DMS 273 (cell line): Measurements from ENCODE around the gene LCK.

Experiments
- DNase-seq: peaks from one replicate; lab custom pipeline; 2025; ENCODE audit not compliant: unreplicated experiment; lab: John Stamatoyannopoulos, UW

Gene LCK

GRCh38 chr1:32318127-32318869 is 67.2 kb downstream of the LCK start:
- DNase-seq: no peak

- no peak for DNase-seq
Observed at GRCh38 chr1:32321712-32322291, 70.7 kb downstream of the LCK start.

- DNase-seq: no peak
Observed at GRCh38 chr1:32327204-32327603, 76.1 kb downstream of the LCK start.

DNA sequence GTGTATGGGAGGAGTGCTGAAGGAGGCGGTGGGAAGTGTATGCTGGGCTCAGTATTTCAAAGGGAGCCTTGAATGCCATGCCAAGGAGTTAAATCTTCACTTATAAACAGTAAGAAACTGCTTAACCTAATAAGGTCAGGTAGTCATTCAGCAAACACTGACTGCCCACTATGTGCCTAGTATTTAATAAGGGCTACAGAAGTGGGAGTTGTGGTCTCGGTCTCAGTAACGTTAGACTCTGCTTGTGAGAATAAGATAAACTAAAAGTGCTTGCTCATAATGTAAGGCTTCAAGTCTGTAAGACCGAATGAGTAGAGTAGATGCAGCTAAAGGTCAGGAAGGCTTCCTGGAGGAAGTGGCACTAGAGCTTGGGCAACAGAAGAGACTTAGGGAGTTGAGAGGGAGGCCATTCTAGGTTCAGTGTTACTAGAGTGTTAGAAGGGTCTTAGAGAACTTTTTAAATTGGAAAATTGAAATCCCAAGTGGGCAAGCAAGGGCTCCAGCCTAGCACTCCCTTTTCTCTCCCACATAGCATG is 78.9 kb downstream of the LCK start:
- DNase-seq: no peak

DNA sequence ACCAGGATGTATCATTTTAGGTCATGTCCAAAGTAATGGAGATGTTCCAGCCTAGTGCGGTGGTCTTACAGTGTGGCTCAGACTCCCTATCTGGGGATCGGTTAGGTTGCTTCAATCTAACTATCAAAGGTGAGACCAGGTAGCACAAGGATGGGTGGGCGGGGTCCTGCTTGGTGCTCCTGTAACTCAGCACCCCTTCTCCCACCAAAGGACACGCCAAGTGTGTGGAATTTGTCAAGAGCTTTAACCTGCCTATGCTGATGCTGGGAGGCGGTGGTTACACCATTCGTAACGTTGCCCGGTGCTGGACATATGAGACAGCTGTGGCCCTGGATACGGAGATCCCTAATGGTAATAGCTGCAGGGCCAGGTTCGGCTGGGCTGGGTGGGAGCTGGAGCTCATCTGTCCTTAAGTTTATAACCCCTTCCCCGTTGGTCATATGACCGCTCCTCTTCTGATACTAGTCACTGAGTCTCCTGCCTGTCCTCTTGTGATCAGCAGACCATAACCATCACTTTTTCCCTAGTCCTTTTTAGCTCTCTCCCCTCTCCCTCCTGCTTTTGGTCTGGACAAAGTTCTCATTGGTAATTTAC is 79.6 kb downstream of the LCK start:
- DNase-seq: no peak

GRCh38 chr1:32331549-32331948 is 80.5 kb downstream of the LCK start:
- DNase-seq: no peak

GRCh38 chr1:32332290-32333079 is 81.4 kb downstream of the LCK start:
- peak; percentile 31 for DNase-seq

DNA sequence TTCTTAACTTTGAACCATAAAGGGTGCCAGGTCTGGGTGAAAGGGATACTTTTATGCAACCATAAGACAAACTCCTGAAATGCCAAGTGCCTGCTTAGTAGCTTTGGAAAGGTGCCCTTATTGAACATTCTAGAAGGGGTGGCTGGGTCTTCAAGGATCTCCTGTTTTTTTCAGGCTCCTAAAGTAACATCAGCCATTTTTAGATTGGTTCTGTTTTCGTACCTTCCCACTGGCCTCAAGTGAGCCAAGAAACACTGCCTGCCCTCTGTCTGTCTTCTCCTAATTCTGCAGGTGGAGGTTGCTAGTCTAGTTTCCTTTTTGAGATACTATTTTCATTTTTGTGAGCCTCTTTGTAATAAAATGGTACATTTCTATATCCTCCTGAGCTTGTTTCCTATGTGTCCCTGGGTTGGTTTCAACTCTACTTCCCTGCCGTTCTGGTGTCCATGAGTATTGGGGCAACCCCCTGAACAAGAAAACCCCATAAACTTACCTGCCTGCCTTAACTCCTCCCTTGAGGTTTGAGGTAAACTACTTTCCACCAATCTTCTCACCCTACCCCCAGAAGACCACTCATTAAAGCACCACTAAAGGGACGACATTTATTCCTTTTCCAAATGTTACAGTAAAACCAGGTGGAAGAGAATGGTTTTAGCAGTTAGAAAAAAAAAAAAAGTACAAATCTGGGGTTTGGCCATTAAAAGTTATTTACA is 82.3 kb downstream of the LCK start:
- no peak for DNase-seq

- peak; percentile 52 for DNase-seq
Observed at GRCh38 chr1:32334274-32334861, 83.3 kb downstream of the LCK start.

DNA sequence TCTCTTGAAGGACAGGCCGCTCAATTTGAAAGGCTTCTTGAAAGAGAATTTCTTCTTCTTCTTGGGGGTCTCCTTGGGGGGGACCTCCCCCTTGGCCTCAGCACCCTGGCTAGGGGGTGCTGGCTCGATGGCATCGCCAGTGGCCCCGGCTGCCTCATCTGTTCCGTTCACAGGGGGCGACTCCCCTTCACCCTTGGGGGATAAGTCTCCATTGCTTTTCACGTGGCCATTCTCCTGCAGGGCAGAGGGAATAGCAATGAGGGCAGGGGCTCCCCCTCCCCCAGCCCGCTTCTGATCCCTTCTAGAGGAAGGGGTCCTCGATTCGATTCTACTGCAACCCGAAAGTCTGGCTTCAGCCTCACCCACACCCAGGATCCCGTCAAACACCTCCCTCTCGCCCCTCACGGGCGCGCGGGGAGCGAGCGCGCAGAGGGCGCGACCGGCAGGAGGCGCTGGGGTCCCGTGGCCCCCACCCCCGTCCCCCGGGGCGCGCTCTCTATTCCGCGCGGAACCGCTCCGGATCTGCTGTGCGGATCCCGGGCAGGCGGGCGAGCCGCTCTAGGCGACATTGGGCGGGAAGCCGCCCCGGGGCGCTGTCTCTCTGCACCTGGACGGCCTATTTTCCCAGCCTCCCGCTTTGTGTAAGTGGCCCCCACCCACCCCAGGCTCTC is 83.9 kb downstream of the LCK start:
- peak; percentile 84 for DNase-seq

GRCh38 chr1:32335535-32335789 is 84.4 kb downstream of the LCK start:
- no peak for DNase-seq
